ENCODE data around the gene DHX29. TPM values are rescaled to one million over a fixed set of nuclear protein-coding genes. Genes with fewer than 3 reads are reported as not detected.
A peak's percentile ranks its signal among the peaks of the same experiment; 100 is the strongest.

Gene DHX29, protein sequence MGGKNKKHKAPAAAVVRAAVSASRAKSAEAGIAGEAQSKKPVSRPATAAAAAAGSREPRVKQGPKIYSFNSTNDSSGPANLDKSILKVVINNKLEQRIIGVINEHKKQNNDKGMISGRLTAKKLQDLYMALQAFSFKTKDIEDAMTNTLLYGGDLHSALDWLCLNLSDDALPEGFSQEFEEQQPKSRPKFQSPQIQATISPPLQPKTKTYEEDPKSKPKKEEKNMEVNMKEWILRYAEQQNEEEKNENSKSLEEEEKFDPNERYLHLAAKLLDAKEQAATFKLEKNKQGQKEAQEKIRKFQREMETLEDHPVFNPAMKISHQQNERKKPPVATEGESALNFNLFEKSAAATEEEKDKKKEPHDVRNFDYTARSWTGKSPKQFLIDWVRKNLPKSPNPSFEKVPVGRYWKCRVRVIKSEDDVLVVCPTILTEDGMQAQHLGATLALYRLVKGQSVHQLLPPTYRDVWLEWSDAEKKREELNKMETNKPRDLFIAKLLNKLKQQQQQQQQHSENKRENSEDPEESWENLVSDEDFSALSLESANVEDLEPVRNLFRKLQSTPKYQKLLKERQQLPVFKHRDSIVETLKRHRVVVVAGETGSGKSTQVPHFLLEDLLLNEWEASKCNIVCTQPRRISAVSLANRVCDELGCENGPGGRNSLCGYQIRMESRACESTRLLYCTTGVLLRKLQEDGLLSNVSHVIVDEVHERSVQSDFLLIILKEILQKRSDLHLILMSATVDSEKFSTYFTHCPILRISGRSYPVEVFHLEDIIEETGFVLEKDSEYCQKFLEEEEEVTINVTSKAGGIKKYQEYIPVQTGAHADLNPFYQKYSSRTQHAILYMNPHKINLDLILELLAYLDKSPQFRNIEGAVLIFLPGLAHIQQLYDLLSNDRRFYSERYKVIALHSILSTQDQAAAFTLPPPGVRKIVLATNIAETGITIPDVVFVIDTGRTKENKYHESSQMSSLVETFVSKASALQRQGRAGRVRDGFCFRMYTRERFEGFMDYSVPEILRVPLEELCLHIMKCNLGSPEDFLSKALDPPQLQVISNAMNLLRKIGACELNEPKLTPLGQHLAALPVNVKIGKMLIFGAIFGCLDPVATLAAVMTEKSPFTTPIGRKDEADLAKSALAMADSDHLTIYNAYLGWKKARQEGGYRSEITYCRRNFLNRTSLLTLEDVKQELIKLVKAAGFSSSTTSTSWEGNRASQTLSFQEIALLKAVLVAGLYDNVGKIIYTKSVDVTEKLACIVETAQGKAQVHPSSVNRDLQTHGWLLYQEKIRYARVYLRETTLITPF (N-terminal part only)
- polyA plus RNA-seq (ENCODE audit: low read depth in 6 of 6) = 10 to 100 TPM in 5 of 6 donors, 1 to 10 TPM in 1; 7.0 to 19.5 (median 15.3) TPM

DNA sequence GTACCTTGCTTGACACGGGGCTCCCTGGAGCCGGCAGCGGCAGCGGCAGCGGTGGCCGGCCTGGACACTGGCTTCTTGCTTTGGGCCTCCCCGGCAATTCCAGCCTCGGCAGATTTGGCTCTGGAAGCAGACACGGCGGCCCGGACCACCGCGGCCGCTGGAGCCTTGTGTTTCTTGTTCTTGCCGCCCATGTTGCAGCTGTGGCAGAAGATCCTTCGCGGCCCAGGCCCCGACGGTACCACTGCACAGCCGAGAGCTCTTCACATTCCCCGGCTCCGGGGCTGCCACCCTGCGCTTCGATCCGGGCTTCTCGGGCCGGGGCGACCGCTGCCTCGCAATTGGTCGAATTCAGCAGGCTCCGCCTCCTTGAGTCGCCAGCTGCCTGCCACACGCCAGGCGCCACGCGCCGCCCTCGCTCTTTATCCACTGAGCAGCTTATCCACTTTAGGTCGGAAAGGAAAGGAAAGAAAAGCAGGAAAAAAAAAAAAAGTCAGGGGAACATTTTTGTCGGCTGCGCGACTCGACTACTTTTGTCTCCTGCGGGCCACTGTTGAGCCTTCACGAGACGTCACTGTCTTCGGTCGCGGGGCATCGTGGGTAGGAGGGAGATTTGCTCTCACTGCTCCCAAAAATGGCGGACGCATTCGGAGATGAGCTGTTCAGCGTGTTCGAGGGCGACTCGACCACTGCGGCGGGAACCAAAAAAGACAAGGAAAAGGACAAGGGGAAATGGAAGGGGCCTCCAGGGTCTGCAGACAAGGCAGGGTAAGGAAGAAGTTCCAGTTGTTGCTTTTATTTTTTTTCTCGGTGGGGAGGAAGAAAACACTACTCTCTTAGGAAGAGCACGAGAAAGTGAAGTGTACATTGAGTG is at the start of gene DHX29, which contains the start of gene MTREX:
TSS of gene DHX29 (minus strand) at position 312 of the 871 bp plus-strand sequence. CDS start at position 191, 121 bp downstream.
TSS of gene MTREX (plus strand) at position 607 of the 871 bp plus-strand sequence. CDS start at position 632, 25 bp downstream.
- Mint-ChIP-seq H3K4me3 (no peak within 1 kb of the TSS), H3K4me1 (peaks cover 20 to 35% (median 30%) of the 10 kb centered on the region in 3 donors), H3K27me3 (no peaks in the 10 kb centered on the region), H3K36me3 (no peaks in the 10 kb centered on the region), H3K27ac (no peak within 1 kb of the TSS), H3K9me3 (peaks cover 0 to 2% (median 0%) of the 10 kb centered on the region in 7 donors)
- ATAC-seq (ENCODE audit: low read depth in 2 of 2) = peak; percentile 90 to 92
- peak; percentile 90 for DNase-seq

- Mint-ChIP-seq H3K36me3 (peaks cover 32 to 39% of the 10 kb centered on the region in 2 donors), H3K27me3 (no peaks in the 10 kb centered on the region), H3K4me3 (no peak overlapping the region), H3K4me1 (peaks cover 0 to 5% (median 4%) of the 10 kb centered on the region in 3 donors), H3K9me3 (peaks cover 0 to 2% (median 0%) of the 10 kb centered on the region in 7 donors), H3K27ac (no peak overlapping the region)
- DNase-seq (no peak), ATAC-seq (ENCODE audit: low read depth in 2 of 2) (no peak)
Observed at GRCh38 chr5:55356896-55357295, 49.4 kb upstream of the DHX29 start.

- ATAC-seq (ENCODE audit: low read depth in 2 of 2) (peak; percentile 52 to 63), DNase-seq (peak; percentile 11)
- Mint-ChIP-seq H3K36me3 (peaks cover 24 to 26% of the 10 kb centered on the region in 2 donors), H3K27ac (peak overlapping the region in 2 of 6 donors; percentile 34 to 36), H3K4me3 (no peak overlapping the region), H3K27me3 (no peaks in the 10 kb centered on the region), H3K9me3 (no peaks in the 10 kb centered on the region), H3K4me1 (peaks cover 4 to 17% (median 10%) of the 10 kb centered on the region in 3 donors)
Observed at GRCh38 chr5:55350754-55351153, 43.3 kb upstream of the DHX29 start.

GRCh38 chr5:55347786-55348185 is 40.3 kb upstream of the DHX29 start:
- no peak for DNase-seq
- no peak for ATAC-seq (ENCODE audit: low read depth in 2 of 2)
- Mint-ChIP-seq H3K36me3 (peaks cover 9 to 34% of the 10 kb centered on the region in 2 donors), H3K9me3 (no peaks in the 10 kb centered on the region), H3K4me1 (peaks cover 0 to 21% (median 5%) of the 10 kb centered on the region in 3 donors), H3K27ac (peak overlapping the region in 4 of 6 donors; percentile 20 to 87 (median 44)), H3K4me3 (no peak overlapping the region), H3K27me3 (no peaks in the 10 kb centered on the region)

DNA sequence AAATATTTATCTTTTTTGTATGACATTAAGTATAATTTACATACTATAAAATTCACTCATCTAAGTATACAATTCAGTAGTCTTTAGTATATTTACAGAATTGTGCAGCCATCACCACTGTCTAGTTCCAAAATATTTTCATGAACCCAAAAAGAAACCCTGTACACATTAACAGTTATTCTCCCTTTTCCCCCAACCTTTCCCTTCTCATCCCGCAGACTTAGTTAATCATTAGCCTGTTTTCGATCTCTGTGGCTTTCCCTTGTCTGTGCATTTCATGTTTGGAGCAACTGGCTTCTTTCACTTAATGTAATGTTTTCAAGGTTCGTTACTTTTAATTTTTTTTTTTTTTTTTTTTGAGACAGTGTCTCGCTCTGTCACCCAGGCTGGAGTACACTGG is 37.8 kb upstream of the DHX29 start:
- Mint-ChIP-seq H3K27ac (no peak overlapping the region), H3K4me3 (no peak overlapping the region), H3K27me3 (no peaks in the 10 kb centered on the region), H3K36me3 (peaks cover 9 to 27% of the 10 kb centered on the region in 2 donors), H3K9me3 (no peaks in the 10 kb centered on the region), H3K4me1 (peaks cover 0 to 10% (median 4%) of the 10 kb centered on the region in 3 donors)
- no peak for ATAC-seq (ENCODE audit: low read depth in 2 of 2)
- no peak for DNase-seq

GRCh38 chr5:55344392-55344992 is 37.0 kb upstream of the DHX29 start:
- Mint-ChIP-seq H3K9me3 (no peaks in the 10 kb centered on the region), H3K27me3 (no peaks in the 10 kb centered on the region), H3K4me3 (no peak overlapping the region), H3K36me3 (peaks cover 9 to 19% of the 10 kb centered on the region in 2 donors), H3K4me1 (peaks cover 0 to 4% (median 0%) of the 10 kb centered on the region in 3 donors), H3K27ac (peak overlapping the region in 2 of 6 donors; percentile 45 to 85)
- DNase-seq (peak; percentile 38), ATAC-seq (ENCODE audit: low read depth in 2 of 2) (peak in 1 of 2 donors; percentile 35)

DNA sequence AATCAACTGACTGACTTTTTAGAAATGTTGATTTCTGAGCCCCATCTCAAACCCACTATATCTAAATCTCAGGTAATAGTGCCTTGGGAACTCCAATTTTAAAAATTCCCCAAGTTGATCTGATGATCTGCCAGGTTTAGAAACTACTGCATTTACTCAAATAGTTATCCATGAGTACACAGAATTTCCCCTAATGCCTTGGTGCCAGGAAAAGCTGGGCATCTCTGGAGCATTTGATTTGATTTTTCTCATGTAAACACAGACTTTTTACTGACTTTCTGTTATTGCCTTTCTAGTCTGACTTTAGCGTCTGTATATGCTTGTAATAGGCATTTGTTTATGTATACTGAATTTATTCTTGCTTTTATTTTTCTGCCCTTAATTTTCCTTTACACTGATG is 36.1 kb upstream of the DHX29 start:
- ATAC-seq (ENCODE audit: low read depth in 2 of 2) = no peak
- no peaks in the 10 kb centered on the region for H3K9me3 Mint-ChIP-seq
- H3K36me3 Mint-ChIP-seq = peaks cover 9 to 18% of the 10 kb centered on the region in 2 donors
- DNase-seq = no peak
- peak overlapping the region in 4 of 6 donors; percentile 28 to 45 (median 31) for H3K27ac Mint-ChIP-seq
- peaks cover 5 to 12% (median 8%) of the 10 kb centered on the region in 3 donors for H3K4me1 Mint-ChIP-seq
- no peak overlapping the region for H3K4me3 Mint-ChIP-seq
- H3K27me3 Mint-ChIP-seq = no peaks in the 10 kb centered on the region

- no peak for DNase-seq
- H3K27ac Mint-ChIP-seq = peak overlapping the region in 3 of 6 donors; percentile 28 to 45 (median 32)
- no peaks in the 10 kb centered on the region for H3K9me3 Mint-ChIP-seq
- no peaks in the 10 kb centered on the region for H3K27me3 Mint-ChIP-seq
- peaks cover 8 to 17% (median 13%) of the 10 kb centered on the region in 3 donors for H3K4me1 Mint-ChIP-seq
- no peak for ATAC-seq (ENCODE audit: low read depth in 2 of 2)
- peaks cover 9 to 18% of the 10 kb centered on the region in 2 donors for H3K36me3 Mint-ChIP-seq
- H3K4me3 Mint-ChIP-seq = no peak overlapping the region
Observed at GRCh38 chr5:55343107-55343506, 35.6 kb upstream of the DHX29 start.

GRCh38 chr5:55338810-55339243 is 31.3 kb upstream of the DHX29 start:
- no peaks in the 10 kb centered on the region for H3K27me3 Mint-ChIP-seq
- H3K36me3 Mint-ChIP-seq = peaks cover 0 to 3% of the 10 kb centered on the region in 2 donors
- peak overlapping the region in 2 of 8 donors; percentile 10 to 36 for H3K4me3 Mint-ChIP-seq
- H3K4me1 Mint-ChIP-seq = peaks cover 13 to 23% (median 18%) of the 10 kb centered on the region in 3 donors
- peak overlapping the region in 5 of 6 donors; percentile 70 to 78 (median 75) for H3K27ac Mint-ChIP-seq
- DNase-seq (no peak), ATAC-seq (ENCODE audit: low read depth in 2 of 2) (peak; percentile 36 to 41)
- no peaks in the 10 kb centered on the region for H3K9me3 Mint-ChIP-seq

- no peak for ATAC-seq (ENCODE audit: low read depth in 2 of 2)
- Mint-ChIP-seq H3K36me3 (peaks cover 0 to 6% of the 10 kb centered on the region in 2 donors), H3K27me3 (no peaks in the 10 kb centered on the region), H3K27ac (peak overlapping the region in 4 of 6 donors; percentile 24 to 77 (median 68)), H3K4me3 (no peak overlapping the region), H3K4me1 (peaks cover 13 to 25% (median 18%) of the 10 kb centered on the region in 3 donors), H3K9me3 (no peaks in the 10 kb centered on the region)
- no peak for DNase-seq
Observed at GRCh38 chr5:55338092-55338613, 30.7 kb upstream of the DHX29 start.

DNA sequence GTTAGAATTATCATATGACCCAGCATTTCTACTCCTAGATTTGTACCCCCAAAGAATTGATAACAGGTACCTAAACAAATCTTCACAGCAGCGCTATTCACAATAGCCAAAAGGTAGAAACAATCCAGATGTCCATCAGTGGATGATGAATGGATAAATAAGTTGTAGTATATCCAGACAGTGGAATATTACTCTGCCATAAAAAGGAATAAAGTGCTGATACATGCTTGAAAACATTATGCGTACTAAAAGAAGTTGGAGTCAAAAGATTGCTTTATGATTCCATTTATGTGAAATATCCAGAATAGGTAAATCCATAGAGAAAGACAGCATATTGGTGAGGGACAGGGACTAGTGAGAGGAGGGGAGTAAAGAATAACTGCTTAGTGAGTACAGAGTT is 26.3 kb upstream of the DHX29 start:
- H3K4me1 Mint-ChIP-seq = peaks cover 13 to 28% (median 19%) of the 10 kb centered on the region in 3 donors
- H3K9me3 Mint-ChIP-seq = no peaks in the 10 kb centered on the region
- ATAC-seq (ENCODE audit: low read depth in 2 of 2) (no peak), DNase-seq (no peak)
- H3K36me3 Mint-ChIP-seq = peaks cover 0 to 29% of the 10 kb centered on the region in 2 donors
- H3K27ac Mint-ChIP-seq = peak overlapping the region in 1 of 6 donors; percentile 81
- H3K27me3 Mint-ChIP-seq = no peaks in the 10 kb centered on the region
- no peak overlapping the region for H3K4me3 Mint-ChIP-seq

Measured in naive B cell (primary cell).